SK-N-SH (cell line): ENCODE measurements around the gene PDS5A. TPM values are rescaled to one million over a fixed set of nuclear protein-coding genes. Genes with fewer than 3 reads are reported as not detected.

ENCODE experiments used
- polyA plus RNA-seq, 3 experiments: library from polyadenylated mRNA; depleted of rRNA; stranded (reverse); fragments of >200 nt; gene quantifications; 2 replicates each; pipeline ENCODE4 v1.2.3, GENCODE V29; 2012
- small RNA-seq, 7 experiments: library from RNA; depleted of rRNA; stranded (forward); fragments of <200 nt; gene quantifications; one replicate each; pipeline ENCODE3, GENCODE V24; 2012

The PDS5A gene
- polyA plus RNA-seq, 1 of the 3 experiments (the other 2 are of a cell fraction), result 14.1 TPM

Small RNA genes within 50 kb of the gene (small RNA-seq; reads per million reads assigned to genes)
- gene RNA5SP159, result 0 reads per million in 7 experiments

Other genes with a start within 250 kb of the PDS5A start
- gene N4BP2, start 78.9 kb upstream of the PDS5A start, polyA plus RNA-seq (2012; rRNA removed), result 1.2 and 1.4 TPM in 2 replicates
- not detected in 2 replicates for gene RHOH, start 219.1 kb upstream of the PDS5A start, polyA plus RNA-seq (2012; rRNA removed)